Measurements from ENCODE around the gene SLC17A9.

The SLC17A9 gene

GRCh38 chr20:62984666-62985443, 32.3 kb downstream of the SLC17A9 start:
- ATAC-seq, result no peak

- no peak for ATAC-seq
These were observed 32.9 kb downstream of the SLC17A9 start for GRCh38 chr20:62985444-62985778.

GRCh38 chr20:62986257-62986800, 33.8 kb downstream of the SLC17A9 start:
- no peak for ATAC-seq

GRCh38 chr20:62987114-62987513, 34.6 kb downstream of the SLC17A9 start:
- ATAC-seq, result no peak

- peak; percentile 48 to 72 for ATAC-seq
These were observed 36.7 kb downstream of the SLC17A9 start for GRCh38 chr20:62989201-62989601.

GRCh38 chr20:62990306-62990825, 37.9 kb downstream of the SLC17A9 start:
- ATAC-seq, result no peak

- no peak for ATAC-seq
These were observed 38.8 kb downstream of the SLC17A9 start for GRCh38 chr20:62991196-62991807.

- no peak for ATAC-seq
These were observed 39.4 kb downstream of the SLC17A9 start for GRCh38 chr20:62991863-62992262.

- no peak for ATAC-seq
These were observed 41.5 kb downstream of the SLC17A9 start for GRCh38 chr20:62993856-62994494.

- no peak for ATAC-seq
These were observed 42.4 kb downstream of the SLC17A9 start for GRCh38 chr20:62994869-62995281.

- ATAC-seq, result no peak
These were observed 43.0 kb downstream of the SLC17A9 start for GRCh38 chr20:62995481-62995880.

GRCh38 chr20:62995898-62996595, 43.5 kb downstream of the SLC17A9 start:
- ATAC-seq, result no peak

- ATAC-seq, result no peak
These were observed 44.1 kb downstream of the SLC17A9 start for GRCh38 chr20:62996596-62996982.

- no peak for ATAC-seq
These were observed 45.0 kb downstream of the SLC17A9 start for GRCh38 chr20:62997417-62998035.

GRCh38 chr20:62998449-62998848, 45.9 kb downstream of the SLC17A9 start:
- no peak for ATAC-seq

- no peak for ATAC-seq
These were observed 47.1 kb downstream of the SLC17A9 start for GRCh38 chr20:62999580-62999979.

GRCh38 chr20:63000036-63000435, 47.5 kb downstream of the SLC17A9 start:
- ATAC-seq, result no peak

GRCh38 chr20:63000958-63001357, 48.4 kb downstream of the SLC17A9 start:
- no peak for ATAC-seq

GRCh38 chr20:63002511-63002910, 50.0 kb downstream of the SLC17A9 start:
- no peak for ATAC-seq

- no peak for ATAC-seq
These were observed 51.0 kb downstream of the SLC17A9 start for GRCh38 chr20:63003546-63003945.

- peak in 1 of 2 donors; percentile 31 for ATAC-seq
These were observed 52.3 kb downstream of the SLC17A9 start for GRCh38 chr20:63004607-63005364.
